HCT116 (cell line): ENCODE measurements around the gene CELF2. TPM values are rescaled to one million over a fixed set of nuclear protein-coding genes. Genes with fewer than 3 reads are reported as not detected.

Experiments used
- ATAC-seq: fragments of 200-7000 bp; cut with Tn5 transposase; 2 replicates; pipeline ENCODE4 v1.9.1; 2020; ENCODE audit warnings: mild to moderate bottlenecking, moderate library complexity
- BruUV-seq: library from RNA; stranded (reverse); fragments of 400-500 nt; replicated peaks from 2 replicates; lab custom pipeline; 2021; lab: Mats Ljungman, UMichigan
- CTCF ChIA-PET: fragments of 300-600 bp; sonication (Branson Sonifier 250); formaldehyde crosslinking; loops from one replicate; lab custom pipeline; 2021; ENCODE audit warnings: antibody characterized with exemption; lab: Charles Lee
- POLR2A ChIA-PET: fragments of 300-600, 350-600 bp; sonication (Branson Sonifier 250); formaldehyde crosslinking; loops from one replicate; lab custom pipeline; 2021; ENCODE audit warnings: antibody characterized with exemption; lab: Charles Lee
- RAD21 ChIA-PET, 2 experiments: fragments of 300-600 bp; sonication (Branson Sonifier 250); formaldehyde crosslinking; loops; one replicate each; lab custom pipeline; 2023; ENCODE audit warnings: low total read pairs in 2 of 2; ENCODE audit not compliant: uncharacterized antibody in 2 of 2, unreplicated experiment in 2 of 2, low non-redundant PET in 1 of 2; lab: Charles Lee
- DNase-seq: peaks from one replicate; pipeline ENCODE4 v3.0.0-alpha.2; 2010; ENCODE audit warnings: low read depth, low spot score
- H2AFZ ChIP-seq: fragments of 200-600 bp; shearing (Covaris generic), sonication (generic); 2 replicates; pipeline ENCODE4 v1.6.1; 2017; ENCODE audit warnings: low read depth, mixed run types, mixed read lengths, antibody characterized with exemption, low read length; ENCODE audit not compliant: poor library complexity, severe bottlenecking
- H3K27ac ChIP-seq: 2 replicates; pipeline ENCODE4 v1.5.1; 2012; ENCODE audit warnings: low read depth, low read length
- H3K27me3 ChIP-seq: fragments of 200-600 bp; sonication (generic); 2 replicates; pipeline ENCODE4 v1.6.1; 2016; ENCODE audit warnings: mixed run types, low read length, mixed read lengths; ENCODE audit not compliant: insufficient read depth
- H3K36me3 ChIP-seq, 2 experiments: fragments of 200-500 bp in 1 of 2; fragments of 200-600 bp in 1 of 2; sonication (Bioruptor generic) in 1 of 2; sonication (generic) in 1 of 2; 2 replicates each; pipeline versions ENCODE4 v1.5.1 to v1.6.1; 2014 to 2016; ENCODE audit warnings: low read length in 2 of 2, inconsistent platforms in 1 of 2, mixed read lengths in 1 of 2, mixed run types in 1 of 2; ENCODE audit not compliant: insufficient read depth in 2 of 2, control insufficient read depth in 1 of 2
- H3K4me1 ChIP-seq, 2 experiments: fragments of 200-600 bp in 1 of 2; sonication (generic) in 1 of 2; 2 replicates each; pipeline versions ENCODE4 v1.5.1 to v1.6.1; 2012 to 2017; ENCODE audit warnings: low read length in 2 of 2, inconsistent platforms in 1 of 2, mild to moderate bottlenecking in 1 of 2, mixed read lengths in 1 of 2, mixed run types in 1 of 2, moderate library complexity in 1 of 2; ENCODE audit not compliant: insufficient read depth in 2 of 2, control insufficient read depth in 1 of 2
- H3K4me2 ChIP-seq: fragments of 200-600 bp; sonication (generic); 2 replicates; pipeline ENCODE4 v1.6.1; 2017; ENCODE audit warnings: mixed run types, low read length, mixed read lengths
- H3K4me3 ChIP-seq, 2 experiments: fragments of 200-600 bp in 1 of 2; sonication (generic) in 1 of 2; replicated peaks in 1 of 2; 2 replicates each; pipeline ENCODE4 v1.5.1; 2011 to 2016; ENCODE audit warnings: low read length in 2 of 2, control low read depth in 1 of 2, low read depth in 1 of 2, mild to moderate bottlenecking in 1 of 2, mixed read lengths in 1 of 2, mixed run types in 1 of 2
- H3K79me2 ChIP-seq: fragments of 200-600 bp; sonication (generic); 2 replicates; pipeline ENCODE4 v1.6.1; 2017; ENCODE audit warnings: mild to moderate bottlenecking, mixed run types, low read length, moderate library complexity, mixed read lengths; ENCODE audit not compliant: insufficient read depth
- H3K9ac ChIP-seq: fragments of 200-600 bp; sonication (generic); 2 replicates; pipeline ENCODE4 v1.6.1; 2016; ENCODE audit warnings: low read length, mixed read lengths
- H3K9me2 ChIP-seq: fragments of 200-600 bp; sonication (generic), shearing (Covaris generic); 2 replicates; pipeline ENCODE4 v1.6.1; 2017; ENCODE audit warnings: mixed run types, mild to moderate bottlenecking, moderate library complexity; ENCODE audit not compliant: insufficient read depth
- H3K9me3 ChIP-seq, 2 experiments: fragments of 200-500 bp in 1 of 2; fragments of 200-600 bp in 1 of 2; sonication (Bioruptor generic) in 1 of 2; sonication (generic) in 1 of 2; 2 replicates each; pipeline ENCODE4 v1.6.1; 2014 to 2017; ENCODE audit warnings: low read length in 2 of 2, mixed read lengths in 2 of 2, inconsistent platforms in 1 of 2, low read depth in 1 of 2, mild to moderate bottlenecking in 1 of 2, mixed run types in 1 of 2, moderate library complexity in 1 of 2; ENCODE audit not compliant: control insufficient read depth in 1 of 2, insufficient read depth in 1 of 2
- H4K20me1 ChIP-seq: fragments of 200-600 bp; sonication (generic), shearing (Covaris generic); 2 replicates; pipeline ENCODE4 v1.6.1; 2017; ENCODE audit warnings: mixed run types, mild to moderate bottlenecking, moderate library complexity; ENCODE audit not compliant: insufficient read depth
- CBX3 ChIP-seq: IDR thresholded peaks from 2 replicates; pipeline ENCODE4 v1.6.1; 2012; ENCODE audit warnings: low read depth
- EGR1 ChIP-seq: IDR thresholded peaks from 2 replicates; pipeline ENCODE4 v1.6.1; 2012; ENCODE audit warnings: low read depth
- ELF1 ChIP-seq: IDR thresholded peaks from 2 replicates; pipeline ENCODE4 v1.6.1; 2012; ENCODE audit warnings: low read depth, borderline replicate concordance
- EZH2 ChIP-seq: fragments of 200-600 bp; sonication (generic); IDR thresholded peaks from 2 replicates; pipeline ENCODE4 v1.6.1; 2017; ENCODE audit warnings: antibody characterized with exemption, mixed run types
- EZH2phosphoT487 ChIP-seq: fragments of 200-600 bp; IDR thresholded peaks from 2 replicates; pipeline ENCODE4 v1.6.1; 2018; ENCODE audit warnings: antibody characterized with exemption, borderline replicate concordance
- FOSL1 ChIP-seq: IDR thresholded peaks from 2 replicates; pipeline ENCODE4 v1.6.1; 2012; ENCODE audit warnings: low read depth
- POLR2A ChIP-seq: IDR thresholded peaks from 2 replicates; pipeline ENCODE4 v1.7.0; 2011; ENCODE audit warnings: borderline replicate concordance; ENCODE audit not compliant: insufficient read depth, insufficient read length; ENCODE audit errors: extremely low read depth
- POLR2AphosphoS5 ChIP-seq: IDR thresholded peaks from 2 replicates; pipeline ENCODE4 v1.6.1; 2011; ENCODE audit warnings: mild to moderate bottlenecking, low read depth, low read length, moderate library complexity
- RAD21 ChIP-seq: IDR thresholded peaks from 2 replicates; pipeline ENCODE4 v1.6.1; 2012; ENCODE audit warnings: low read depth, mild to moderate bottlenecking
- SIN3A ChIP-seq: IDR thresholded peaks from 2 replicates; pipeline ENCODE4 v1.6.1; 2012; ENCODE audit warnings: low read depth
- SP1 ChIP-seq: IDR thresholded peaks from 2 replicates; pipeline ENCODE4 v1.6.1; 2012; ENCODE audit warnings: low read depth
- SRF ChIP-seq: IDR thresholded peaks from 2 replicates; pipeline ENCODE4 v1.6.1; 2012; ENCODE audit warnings: low read depth
- TCF7L2 ChIP-seq: IDR thresholded peaks from 2 replicates; pipeline ENCODE4 v1.7.0; 2011; ENCODE audit warnings: borderline replicate concordance, inconsistent platforms; ENCODE audit not compliant: insufficient read depth, insufficient read length; ENCODE audit errors: extremely low read depth
- ZFX ChIP-seq: fragments of 450-650 bp; IDR thresholded peaks from 2 replicates; pipeline ENCODE4 v1.6.1; 2017
- ZNF274 ChIP-seq: fragments of 200-500 bp; sonication (Bioruptor generic); IDR thresholded peaks from 2 replicates; pipeline ENCODE4 v1.6.1; 2014; ENCODE audit warnings: mild to moderate bottlenecking, low read depth, low read length, inconsistent platforms
- intact Hi-C: fragments of 100-400 bp; cut with micrococcal nuclease; formaldehyde crosslinking; loops from 2 replicates; pipeline ENCODE4 v1.10.0; 2022
- total RNA-seq: library from RNA; stranded (reverse); gene quantifications from one replicate; pipeline ENCODE4 v1.2.1, GENCODE V29; 2021; ENCODE audit not compliant: unreplicated experiment
- TF ChIP-seq, protein P1 (sequence below): IDR thresholded peaks from 2 replicates; pipeline ENCODE4 v1.6.1; 2012
- TF ChIP-seq, protein P2 (sequence below): IDR thresholded peaks from 2 replicates; pipeline ENCODE4 v1.6.1; 2012

CELF2 gene
- total RNA-seq, 1 experiment from 2014 or later, result 0.66 TPM

DNA sequence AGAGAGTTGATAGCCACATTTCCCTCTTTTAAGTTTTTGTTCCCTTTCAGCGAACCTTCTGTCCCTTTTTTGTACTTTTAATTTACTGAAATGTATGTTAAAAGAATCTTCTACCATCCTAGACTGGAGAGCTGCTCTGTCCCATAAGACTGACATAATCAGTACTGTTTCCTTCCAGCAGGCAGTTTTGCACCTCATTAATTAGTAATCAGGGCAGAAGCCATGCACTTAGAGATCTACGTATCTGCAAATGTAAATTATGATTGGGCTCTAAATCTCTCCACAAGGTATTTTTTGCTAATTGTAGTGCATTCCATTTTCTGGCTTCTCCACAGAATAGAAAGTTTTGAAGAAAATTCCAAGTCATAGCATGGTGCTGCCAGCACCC, 232.1 kb downstream of the CELF2 start:
- no peak for ATAC-seq
- H3K27ac ChIP-seq, result no peak overlapping the region
- no peaks in the 10 kb centered on the region for H3K79me2 ChIP-seq
- H3K4me3 ChIP-seq, result no peak overlapping the region
- no peaks in the 10 kb centered on the region for H3K9me2 ChIP-seq
- H3K9ac ChIP-seq, result no peak overlapping the region
- H4K20me1 ChIP-seq, result no peaks in the 10 kb centered on the region
- TF ChIP-seq, protein P1, sequence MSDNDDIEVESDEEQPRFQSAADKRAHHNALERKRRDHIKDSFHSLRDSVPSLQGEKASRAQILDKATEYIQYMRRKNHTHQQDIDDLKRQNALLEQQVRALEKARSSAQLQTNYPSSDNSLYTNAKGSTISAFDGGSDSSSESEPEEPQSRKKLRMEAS, result no peak
- TF ChIP-seq EZH2phosphoT487 (no peak), ZFX (no peak), ELF1 (no peak), SRF (no peak), EGR1 (no peak), SIN3A (no peak), ZNF274 (no peak)
- TF ChIP-seq, protein P2, sequence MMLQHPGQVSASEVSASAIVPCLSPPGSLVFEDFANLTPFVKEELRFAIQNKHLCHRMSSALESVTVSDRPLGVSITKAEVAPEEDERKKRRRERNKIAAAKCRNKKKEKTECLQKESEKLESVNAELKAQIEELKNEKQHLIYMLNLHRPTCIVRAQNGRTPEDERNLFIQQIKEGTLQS, result no peak
- TF ChIP-seq, all 23 proteins: peak for 0
- ChIA-PET RAD21 (no interaction called here), CTCF (no interaction called here), POLR2A (no interaction called here)
- no peaks in the 10 kb centered on the region for H3K4me1 ChIP-seq
- BruUV-seq, result no TSS peak
- H3K27me3 ChIP-seq, result peaks cover 19% of the 10 kb centered on the region; the same call in 1 of the 2 replicates
- no peaks in the 10 kb centered on the region for H3K9me3 ChIP-seq
- H2AFZ ChIP-seq, result no peak overlapping the region
- H3K4me2 ChIP-seq, result no peak overlapping the region
- no peak for DNase-seq
- H3K36me3 ChIP-seq, result no peaks in the 10 kb centered on the region
- intact Hi-C loops, result no loop called here

DNA sequence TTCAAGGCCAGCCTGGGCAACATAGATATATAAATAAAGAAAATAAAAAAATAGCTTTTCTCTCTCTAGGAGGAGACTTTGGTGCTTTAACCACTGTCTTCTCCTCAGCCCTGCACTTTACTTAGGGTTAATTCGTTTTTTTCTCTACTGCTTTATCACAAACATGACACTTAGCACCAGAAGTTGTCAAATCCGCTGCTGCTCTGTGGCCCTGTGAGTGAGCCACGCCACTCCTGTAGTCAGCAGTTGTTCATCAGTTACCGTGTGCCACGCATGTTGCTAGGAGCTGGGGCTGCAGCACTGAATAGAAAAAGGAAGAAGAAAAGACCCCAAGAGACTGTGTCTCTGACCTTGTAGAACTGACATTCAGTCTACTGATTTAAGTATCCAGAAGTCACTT, 232.6 kb downstream of the CELF2 start:
- no peak for TF ChIP-seq FOSL1
- TF ChIP-seq SP1, result no peak
- TF ChIP-seq, protein P2, result no peak
- TF ChIP-seq POLR2A, result no peak
- TF ChIP-seq CBX3, result no peak
- TF ChIP-seq SRF, result no peak
- no peak for TF ChIP-seq ELF1
- TF ChIP-seq POLR2AphosphoS5, result no peak
- TF ChIP-seq ZFX, result no peak
- TF ChIP-seq EGR1, result no peak
- no peak for TF ChIP-seq TCF7L2
- no peak for TF ChIP-seq ZNF274
- no peak for TF ChIP-seq EZH2
- TF ChIP-seq RAD21, result no peak
- TF ChIP-seq, protein P1, result no peak
- no peak for TF ChIP-seq EZH2phosphoT487
- Histone ChIP-seq H3K9me3 (no peaks in the 10 kb centered on the region), H3K4me2 (no peak overlapping the region), H3K36me3 (no peaks in the 10 kb centered on the region), H2AFZ (no peak overlapping the region), H4K20me1 (no peaks in the 10 kb centered on the region), H3K79me2 (no peaks in the 10 kb centered on the region), H3K4me3 (no peak overlapping the region), H3K27ac (no peak overlapping the region), H3K9ac (no peak overlapping the region), H3K27me3 (peaks cover 19% of the 10 kb centered on the region; the same call in 1 of the 2 replicates), H3K4me1 (no peaks in the 10 kb centered on the region), H3K9me2 (no peaks in the 10 kb centered on the region)
- ChIA-PET POLR2A (no interaction called here), CTCF (no interaction called here), RAD21 (no interaction called here)
- intact Hi-C loops, result no loop called here
- BruUV-seq, result no TSS peak
- ATAC-seq (no peak), DNase-seq (no peak)
